ENCODE measurements around the gene PVR.

DNA sequence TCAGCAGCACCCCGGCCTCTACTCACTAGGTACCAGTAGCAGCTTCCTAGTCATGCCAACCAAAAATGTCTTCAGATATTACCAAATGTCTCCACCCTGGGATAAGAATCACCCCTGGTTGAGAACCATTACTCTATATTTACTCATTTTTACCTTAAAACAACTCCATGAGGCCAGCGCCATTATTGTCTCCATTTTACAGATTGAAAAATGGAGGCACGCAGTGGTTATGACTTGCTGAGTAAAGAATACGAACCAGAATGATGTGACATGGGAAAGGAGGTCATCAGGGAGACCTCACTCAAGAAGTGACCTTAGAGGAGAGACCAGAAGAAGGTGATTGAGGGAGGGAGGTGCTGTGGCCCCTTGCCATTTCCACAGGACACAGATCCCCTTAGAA, 29.8 kb downstream of the PVR start:
- TF ChIP-seq, protein P1, sequence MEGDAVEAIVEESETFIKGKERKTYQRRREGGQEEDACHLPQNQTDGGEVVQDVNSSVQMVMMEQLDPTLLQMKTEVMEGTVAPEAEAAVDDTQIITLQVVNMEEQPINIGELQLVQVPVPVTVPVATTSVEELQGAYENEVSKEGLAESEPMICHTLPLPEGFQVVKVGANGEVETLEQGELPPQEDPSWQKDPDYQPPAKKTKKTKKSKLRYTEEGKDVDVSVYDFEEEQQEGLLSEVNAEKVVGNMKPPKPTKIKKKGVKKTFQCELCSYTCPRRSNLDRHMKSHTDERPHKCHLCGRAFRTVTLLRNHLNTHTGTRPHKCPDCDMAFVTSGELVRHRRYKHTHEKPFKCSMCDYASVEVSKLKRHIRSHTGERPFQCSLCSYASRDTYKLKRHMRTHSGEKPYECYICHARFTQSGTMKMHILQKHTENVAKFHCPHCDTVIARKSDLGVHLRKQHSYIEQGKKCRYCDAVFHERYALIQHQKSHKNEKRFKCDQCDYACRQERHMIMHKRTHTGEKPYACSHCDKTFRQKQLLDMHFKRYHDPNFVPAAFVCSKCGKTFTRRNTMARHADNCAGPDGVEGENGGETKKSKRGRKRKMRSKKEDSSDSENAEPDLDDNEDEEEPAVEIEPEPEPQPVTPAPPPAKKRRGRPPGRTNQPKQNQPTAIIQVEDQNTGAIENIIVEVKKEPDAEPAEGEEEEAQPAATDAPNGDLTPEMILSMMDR (IDR thresholded peaks at IDR 0.05; ENCODE audit: insufficient read depth, low read length), result no peak
- TF ChIP-seq, protein P2, sequence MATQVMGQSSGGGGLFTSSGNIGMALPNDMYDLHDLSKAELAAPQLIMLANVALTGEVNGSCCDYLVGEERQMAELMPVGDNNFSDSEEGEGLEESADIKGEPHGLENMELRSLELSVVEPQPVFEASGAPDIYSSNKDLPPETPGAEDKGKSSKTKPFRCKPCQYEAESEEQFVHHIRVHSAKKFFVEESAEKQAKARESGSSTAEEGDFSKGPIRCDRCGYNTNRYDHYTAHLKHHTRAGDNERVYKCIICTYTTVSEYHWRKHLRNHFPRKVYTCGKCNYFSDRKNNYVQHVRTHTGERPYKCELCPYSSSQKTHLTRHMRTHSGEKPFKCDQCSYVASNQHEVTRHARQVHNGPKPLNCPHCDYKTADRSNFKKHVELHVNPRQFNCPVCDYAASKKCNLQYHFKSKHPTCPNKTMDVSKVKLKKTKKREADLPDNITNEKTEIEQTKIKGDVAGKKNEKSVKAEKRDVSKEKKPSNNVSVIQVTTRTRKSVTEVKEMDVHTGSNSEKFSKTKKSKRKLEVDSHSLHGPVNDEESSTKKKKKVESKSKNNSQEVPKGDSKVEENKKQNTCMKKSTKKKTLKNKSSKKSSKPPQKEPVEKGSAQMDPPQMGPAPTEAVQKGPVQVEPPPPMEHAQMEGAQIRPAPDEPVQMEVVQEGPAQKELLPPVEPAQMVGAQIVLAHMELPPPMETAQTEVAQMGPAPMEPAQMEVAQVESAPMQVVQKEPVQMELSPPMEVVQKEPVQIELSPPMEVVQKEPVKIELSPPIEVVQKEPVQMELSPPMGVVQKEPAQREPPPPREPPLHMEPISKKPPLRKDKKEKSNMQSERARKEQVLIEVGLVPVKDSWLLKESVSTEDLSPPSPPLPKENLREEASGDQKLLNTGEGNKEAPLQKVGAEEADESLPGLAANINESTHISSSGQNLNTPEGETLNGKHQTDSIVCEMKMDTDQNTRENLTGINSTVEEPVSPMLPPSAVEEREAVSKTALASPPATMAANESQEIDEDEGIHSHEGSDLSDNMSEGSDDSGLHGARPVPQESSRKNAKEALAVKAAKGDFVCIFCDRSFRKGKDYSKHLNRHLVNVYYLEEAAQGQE (IDR thresholded peaks at IDR 0.05; ENCODE audit: insufficient replicate concordance, low read depth), result no peak
- no peak for TF ChIP-seq POLR2AphosphoS5 (IDR thresholded peaks at IDR 0.05; ENCODE audit: low read depth)
- no peak for TF ChIP-seq SPI1 (IDR thresholded peaks at IDR 0.05; ENCODE audit: borderline replicate concordance, low read depth)
- no peak for TF ChIP-seq GABPA (IDR thresholded peaks at IDR 0.05; ENCODE audit: low read depth)
